AG09319 (cell line): ENCODE measurements around the gene SEC31A.

Source experiments
- DNase-seq: peaks from one replicate; pipeline ENCODE4 v3.0.0-alpha.2; 2010; ENCODE audit warnings: low read depth; ENCODE audit errors: extremely low read depth
- CTCF ChIP-seq: IDR thresholded peaks from 2 replicates; pipeline ENCODE4 v1.5.1; 2011; ENCODE audit warnings: low read depth, mild to moderate bottlenecking, inconsistent platforms, low read length, moderate library complexity

The SEC31A gene

GRCh38 chr4:82809619-82810018 is 81.3 kb downstream of the SEC31A start:
- TF ChIP-seq CTCF: no peak
- no peak for DNase-seq

GRCh38 chr4:82803746-82804145 is 87.2 kb downstream of the SEC31A start:
- TF ChIP-seq CTCF: no peak

GRCh38 chr4:82802911-82803310 is 88.0 kb downstream of the SEC31A start:
- TF ChIP-seq CTCF: no peak

More at GRCh38 chr4:82803746-82804145, 87.2 kb downstream of the SEC31A start:
- DNase-seq: no peak

GRCh38 chr4:82801910-82802521 is 88.9 kb downstream of the SEC31A start:
- TF ChIP-seq CTCF: peak; percentile 59
- DNase-seq: no peak

More at GRCh38 chr4:82802911-82803310, 88.0 kb downstream of the SEC31A start:
- no peak for DNase-seq

- no peak for TF ChIP-seq CTCF
- DNase-seq: no peak
These were observed 91.7 kb downstream of the SEC31A start for GRCh38 chr4:82799006-82799881.

GRCh38 chr4:82798168-82799005 is 92.6 kb downstream of the SEC31A start, which contains the start of gene SCD5:
TSS of gene SCD5 (minus strand) at chr4:82798796. CDS start at chr4:82798537, 259 bp downstream.
- no peak for TF ChIP-seq CTCF

More at GRCh38 chr4:82798168-82799005, 92.6 kb downstream of the SEC31A start, which contains the start of gene SCD5:
- peak; percentile 59 for DNase-seq
